ENCODE results near the gene RLBP1. TPM values are rescaled to one million over a fixed set of nuclear protein-coding genes. Genes with fewer than 3 reads are reported as not detected.

The RLBP1 gene
- total RNA-seq, 4 donors from 2014 or later = not detected

GRCh38 chr15:89163271-89164055, 57.9 kb downstream of the RLBP1 start:
- DNase-seq (ENCODE audit: low spot score) (no peak), ATAC-seq (ENCODE audit: low FRiP score) (no peak)
- TF ChIP-seq CTCF (IDR thresholded peaks at IDR 0.05) = no peak

- ATAC-seq (ENCODE audit: low FRiP score) (no peak), DNase-seq (ENCODE audit: low spot score) (no peak)
- TF ChIP-seq CTCF (IDR thresholded peaks at IDR 0.05) = no peak
Observed at GRCh38 chr15:89161666-89162065, 59.7 kb downstream of the RLBP1 start.

Other genes starting within 250 kb of the RLBP1 start
- gene ABHD2, start 133.1 kb downstream of the RLBP1 start, total RNA-seq = 100 to 1,000 TPM in 1 of 4 donors, 10 to 100 TPM in 3; 53.3 to 110 (median 68.6) TPM
- 1 to 10 TPM; 3.3 to 6.6 (median 4.2) TPM for gene FANCI, start 22.4 kb upstream of the RLBP1 start, total RNA-seq
- 10 to 100 TPM; 52.9 to 93.3 (median 66.9) TPM for gene POLG, start 113.2 kb upstream of the RLBP1 start, total RNA-seq